ENCODE results near the gene COL21A1.

The COL21A1 gene

GRCh38 chr6:56055081-56055704 is 192.2 kb downstream of the COL21A1 start:
- TF ChIP-seq, protein P1, sequence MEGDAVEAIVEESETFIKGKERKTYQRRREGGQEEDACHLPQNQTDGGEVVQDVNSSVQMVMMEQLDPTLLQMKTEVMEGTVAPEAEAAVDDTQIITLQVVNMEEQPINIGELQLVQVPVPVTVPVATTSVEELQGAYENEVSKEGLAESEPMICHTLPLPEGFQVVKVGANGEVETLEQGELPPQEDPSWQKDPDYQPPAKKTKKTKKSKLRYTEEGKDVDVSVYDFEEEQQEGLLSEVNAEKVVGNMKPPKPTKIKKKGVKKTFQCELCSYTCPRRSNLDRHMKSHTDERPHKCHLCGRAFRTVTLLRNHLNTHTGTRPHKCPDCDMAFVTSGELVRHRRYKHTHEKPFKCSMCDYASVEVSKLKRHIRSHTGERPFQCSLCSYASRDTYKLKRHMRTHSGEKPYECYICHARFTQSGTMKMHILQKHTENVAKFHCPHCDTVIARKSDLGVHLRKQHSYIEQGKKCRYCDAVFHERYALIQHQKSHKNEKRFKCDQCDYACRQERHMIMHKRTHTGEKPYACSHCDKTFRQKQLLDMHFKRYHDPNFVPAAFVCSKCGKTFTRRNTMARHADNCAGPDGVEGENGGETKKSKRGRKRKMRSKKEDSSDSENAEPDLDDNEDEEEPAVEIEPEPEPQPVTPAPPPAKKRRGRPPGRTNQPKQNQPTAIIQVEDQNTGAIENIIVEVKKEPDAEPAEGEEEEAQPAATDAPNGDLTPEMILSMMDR (IDR thresholded peaks at IDR 0.05; ENCODE audit: low read depth, low read length) = no peak
- DNase-seq (ENCODE audit: low read depth in 2 of 2) = peak in 1 of 2 donors; percentile 42
- no peak overlapping the region for H3K4me3 ChIP-seq (replicated peaks in 1 of 2; ENCODE audit: low read depth in 2 of 2, low read length in 2 of 2)

- no peak overlapping the region for H3K4me3 ChIP-seq (replicated peaks in 1 of 2; ENCODE audit: low read depth in 2 of 2, low read length in 2 of 2)
- TF ChIP-seq, protein P1 (IDR thresholded peaks at IDR 0.05; ENCODE audit: low read depth, low read length) = no peak
- no peak for DNase-seq (ENCODE audit: low read depth in 2 of 2)
Measured at GRCh38 chr6:56051202-56051598, 196.2 kb downstream of the COL21A1 start.

DNA sequence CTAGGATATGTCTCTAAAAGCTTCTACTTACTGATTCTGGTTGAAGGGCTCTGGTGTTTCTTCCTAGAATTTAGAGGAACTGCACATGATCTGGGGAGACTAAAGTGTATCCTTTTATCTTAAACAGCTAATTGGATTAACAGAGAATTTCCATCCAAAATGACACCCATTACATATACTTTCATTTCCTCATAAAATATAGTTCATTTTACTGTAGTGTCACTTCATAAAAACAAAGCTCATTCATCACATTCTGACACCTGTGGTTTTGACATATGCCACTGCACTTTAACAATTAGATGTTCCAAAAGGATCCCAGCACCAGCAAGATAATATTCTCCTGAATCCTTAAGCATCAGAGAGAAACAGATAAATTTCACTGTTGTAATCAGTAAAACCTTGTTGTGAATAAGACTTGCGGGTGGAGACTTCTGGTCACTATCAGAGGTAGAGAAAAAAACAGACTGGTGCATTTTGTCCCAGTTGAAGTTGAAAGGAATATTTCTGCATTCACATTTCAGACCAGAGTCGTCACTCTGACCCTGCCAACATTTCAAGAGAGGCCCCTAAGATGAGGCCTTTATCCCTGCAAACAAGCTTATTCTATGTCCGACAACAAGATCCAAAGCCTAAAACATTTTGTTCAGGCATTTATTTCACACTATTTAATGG is 196.7 kb downstream of the COL21A1 start:
- TF ChIP-seq, protein P1 (IDR thresholded peaks at IDR 0.05; ENCODE audit: low read depth, low read length) = no peak
- no peak for DNase-seq (ENCODE audit: low read depth in 2 of 2)
- no peak overlapping the region for H3K4me3 ChIP-seq (replicated peaks in 1 of 2; ENCODE audit: low read depth in 2 of 2, low read length in 2 of 2)

DNA sequence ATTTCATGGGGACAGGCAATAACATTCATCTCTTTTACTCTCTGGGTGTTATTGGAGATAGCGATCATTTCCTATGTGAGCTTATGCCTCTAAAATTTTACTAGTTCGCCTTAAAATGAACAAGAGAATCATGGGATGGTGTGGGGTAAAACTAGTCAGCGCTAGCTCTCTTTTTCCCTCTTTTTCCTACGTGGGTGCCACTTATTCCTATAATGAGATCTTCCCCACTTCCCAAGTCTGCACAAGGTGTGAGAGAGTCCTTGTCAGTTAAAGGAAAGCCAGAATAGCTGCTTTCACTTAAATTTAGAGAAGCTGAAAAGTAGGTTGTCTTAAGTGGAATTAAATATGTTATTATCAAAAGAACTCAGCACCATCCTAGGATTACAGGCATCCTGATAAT is 198.8 kb downstream of the COL21A1 start:
- TF ChIP-seq, protein P1 (IDR thresholded peaks at IDR 0.05; ENCODE audit: low read depth, low read length) = no peak
- DNase-seq (ENCODE audit: low read depth in 2 of 2) = no peak
- H3K4me3 ChIP-seq (replicated peaks in 1 of 2; ENCODE audit: low read depth in 2 of 2, low read length in 2 of 2) = no peak overlapping the region

DNA sequence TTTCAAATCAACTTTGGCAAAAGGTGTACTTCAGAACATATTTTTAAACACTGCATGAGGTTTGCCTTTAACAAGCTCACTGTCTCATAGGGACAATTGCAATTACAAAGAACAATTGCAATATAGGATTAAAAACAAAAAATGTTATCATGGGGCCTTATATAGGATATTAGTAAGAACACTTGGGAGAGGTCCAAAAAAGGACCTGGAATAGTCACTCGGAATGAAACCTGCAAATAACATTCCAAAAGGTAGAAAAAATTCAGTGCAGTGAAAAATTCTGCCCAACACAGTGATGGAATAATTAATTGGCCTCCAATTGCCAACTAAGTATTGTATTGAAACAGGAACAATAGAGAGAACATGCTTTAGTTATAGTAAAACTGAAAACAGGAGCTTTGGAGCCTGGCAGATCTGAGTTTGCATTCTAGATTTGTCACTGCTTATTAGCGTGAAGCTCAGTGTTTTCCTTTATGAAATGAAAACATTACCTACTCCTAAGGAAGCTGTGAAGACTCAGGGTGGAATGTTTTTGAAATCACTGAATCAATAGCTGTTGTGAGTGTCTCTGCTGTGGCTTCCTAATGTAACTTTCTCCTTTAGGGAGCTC is 199.3 kb downstream of the COL21A1 start:
- DNase-seq (ENCODE audit: low read depth in 2 of 2) = peak in 1 of 2 donors; percentile 71
- H3K4me3 ChIP-seq (replicated peaks in 1 of 2; ENCODE audit: low read depth in 2 of 2, low read length in 2 of 2) = no peak overlapping the region
- TF ChIP-seq, protein P1 (IDR thresholded peaks at IDR 0.05; ENCODE audit: low read depth, low read length) = no peak

GRCh38 chr6:56046576-56046975 is 200.8 kb downstream of the COL21A1 start:
- H3K4me3 ChIP-seq (replicated peaks in 1 of 2; ENCODE audit: low read depth in 2 of 2, low read length in 2 of 2) = no peak overlapping the region
- TF ChIP-seq, protein P1 (IDR thresholded peaks at IDR 0.05; ENCODE audit: low read depth, low read length) = no peak

More at GRCh38 chr6:56046576-56046975, 200.8 kb downstream of the COL21A1 start:
- peak; percentile 85 to 87 for DNase-seq (ENCODE audit: low read depth in 2 of 2)

All from cardiac fibroblast (primary cell).